RKO (cell line): ENCODE results near the gene CADM4.
"Not testable (repeated sequence)": the region's sequence is repeated elsewhere in the genome, so short reads cannot be mapped to it uniquely, and the experiment has no call there.

Source experiments
- DNase-seq: peaks from one replicate; pipeline ENCODE4 v3.0.0-alpha.2; 2016; ENCODE audit warnings: low spot score

CADM4 gene, protein sequence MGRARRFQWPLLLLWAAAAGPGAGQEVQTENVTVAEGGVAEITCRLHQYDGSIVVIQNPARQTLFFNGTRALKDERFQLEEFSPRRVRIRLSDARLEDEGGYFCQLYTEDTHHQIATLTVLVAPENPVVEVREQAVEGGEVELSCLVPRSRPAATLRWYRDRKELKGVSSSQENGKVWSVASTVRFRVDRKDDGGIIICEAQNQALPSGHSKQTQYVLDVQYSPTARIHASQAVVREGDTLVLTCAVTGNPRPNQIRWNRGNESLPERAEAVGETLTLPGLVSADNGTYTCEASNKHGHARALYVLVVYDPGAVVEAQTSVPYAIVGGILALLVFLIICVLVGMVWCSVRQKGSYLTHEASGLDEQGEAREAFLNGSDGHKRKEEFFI

DNA sequence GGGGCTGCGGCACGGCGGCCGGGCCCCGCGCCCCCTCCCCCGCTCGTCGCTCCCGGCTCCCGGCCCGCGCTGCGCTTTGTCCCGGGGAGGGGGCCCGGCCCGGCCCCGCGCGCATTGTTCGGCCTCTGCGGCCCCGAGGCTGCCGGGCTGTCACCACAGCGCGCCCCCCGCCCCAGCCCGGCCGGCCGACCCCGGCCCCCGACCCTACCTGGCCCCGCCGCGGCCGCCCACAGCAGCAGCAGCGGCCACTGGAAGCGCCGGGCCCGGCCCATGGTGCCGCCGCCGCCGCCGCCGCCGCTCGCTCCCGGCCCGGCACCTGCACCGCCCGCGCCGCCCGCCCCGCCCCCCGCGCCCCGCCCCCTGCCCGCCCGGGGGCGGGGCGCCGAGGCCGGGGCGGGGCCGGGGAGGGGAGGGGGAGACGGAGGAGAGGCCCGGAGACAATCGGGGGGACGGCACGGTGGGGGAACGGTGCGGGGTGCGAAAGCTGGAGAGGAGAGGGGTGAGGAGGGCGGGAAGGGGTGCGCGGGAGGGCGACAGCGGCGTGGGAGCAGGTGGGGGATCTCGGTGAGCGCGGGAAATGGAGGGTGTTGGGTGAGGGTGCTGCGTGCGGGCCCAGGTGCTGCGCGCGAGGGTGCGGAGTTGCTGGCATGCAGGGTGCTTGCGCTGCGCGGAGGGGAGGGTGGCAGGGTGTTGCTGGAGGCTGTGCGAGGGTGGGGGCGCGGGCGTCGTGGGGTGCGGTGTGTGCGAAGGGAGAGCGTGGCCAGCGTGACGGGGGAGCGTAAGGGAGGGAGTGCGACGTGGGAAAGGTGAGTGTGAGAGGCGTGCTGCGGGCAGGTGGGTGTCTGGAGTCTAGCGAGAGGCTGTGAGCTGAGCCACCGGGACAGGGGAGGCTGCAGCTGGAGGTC, at the start of gene CADM4:
Gene CADM4 (minus strand): TSS at position 332 of the 905 bp plus-strand sequence. CDS start 60 bp downstream, at position 272.
- DNase-seq = no peak

DNA sequence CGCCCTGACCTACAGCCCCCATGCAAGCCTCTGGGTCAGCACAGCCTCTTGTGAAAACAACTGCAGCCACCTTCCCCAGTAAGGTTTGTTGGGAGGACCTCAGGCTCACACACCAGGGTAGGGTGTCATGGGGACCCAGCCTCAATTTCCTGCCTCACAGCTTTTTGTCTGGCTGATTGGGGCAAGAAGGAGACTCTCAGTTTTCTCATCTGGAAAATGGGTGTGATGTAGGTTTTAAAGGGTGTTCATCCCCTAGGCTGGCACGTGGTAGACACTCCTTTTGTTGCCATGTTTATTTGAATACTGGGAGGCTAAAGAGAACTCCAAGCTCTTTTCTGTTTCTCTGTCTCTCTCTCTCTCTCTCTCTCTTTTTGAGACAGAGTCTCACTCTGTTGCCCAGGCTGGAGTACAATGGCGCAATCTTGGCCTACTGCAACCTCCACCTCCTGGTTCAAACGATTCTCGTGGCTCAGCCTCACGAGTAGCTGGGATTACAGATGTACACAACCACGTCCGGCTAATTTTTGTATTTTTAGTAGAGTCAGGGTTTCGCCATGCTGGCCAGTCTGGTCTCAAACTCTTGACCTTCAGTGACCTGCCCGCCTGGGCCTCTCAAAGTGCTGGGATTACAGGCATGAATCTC, 48.5 kb upstream of the CADM4 start:
- DNase-seq = no peak

DNA sequence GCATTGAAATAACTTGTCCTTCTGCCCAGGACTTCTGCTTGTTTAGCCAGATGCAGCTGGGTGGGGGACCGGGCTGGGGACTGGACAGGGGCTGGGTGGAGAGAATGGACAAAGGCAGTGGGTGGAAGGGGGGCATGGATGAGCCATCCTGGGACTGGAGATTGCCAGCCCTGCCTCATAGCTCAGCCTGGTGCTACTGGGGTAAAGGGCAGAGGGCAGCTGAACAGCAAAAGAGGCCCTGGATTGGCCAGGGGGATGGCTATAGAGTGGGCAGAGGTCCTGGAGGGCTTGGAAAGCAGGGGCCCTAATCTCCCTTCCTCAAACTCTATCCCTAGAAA, 48.0 kb upstream of the CADM4 start:
- no peak for DNase-seq

DNA sequence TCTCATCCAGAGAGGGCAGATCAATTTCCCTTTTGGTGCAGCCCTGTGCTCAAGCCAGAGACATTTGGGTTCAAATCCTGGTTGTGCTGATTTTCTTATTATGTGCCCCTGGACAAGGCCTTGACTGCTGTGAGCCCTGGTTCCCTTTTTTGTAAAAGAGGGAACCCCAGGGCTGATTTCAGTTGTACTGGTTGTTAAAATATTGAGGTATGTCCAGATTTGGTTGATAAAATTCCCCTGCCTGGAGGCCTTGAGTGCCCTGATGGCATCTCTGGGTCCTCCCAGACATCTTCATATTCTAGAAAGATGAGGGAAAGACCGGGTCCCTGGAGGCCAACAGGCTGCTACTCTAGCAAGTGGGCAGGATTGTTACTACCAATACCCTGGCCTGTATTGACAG, 44.7 kb upstream of the CADM4 start:
- DNase-seq = no peak

DNA sequence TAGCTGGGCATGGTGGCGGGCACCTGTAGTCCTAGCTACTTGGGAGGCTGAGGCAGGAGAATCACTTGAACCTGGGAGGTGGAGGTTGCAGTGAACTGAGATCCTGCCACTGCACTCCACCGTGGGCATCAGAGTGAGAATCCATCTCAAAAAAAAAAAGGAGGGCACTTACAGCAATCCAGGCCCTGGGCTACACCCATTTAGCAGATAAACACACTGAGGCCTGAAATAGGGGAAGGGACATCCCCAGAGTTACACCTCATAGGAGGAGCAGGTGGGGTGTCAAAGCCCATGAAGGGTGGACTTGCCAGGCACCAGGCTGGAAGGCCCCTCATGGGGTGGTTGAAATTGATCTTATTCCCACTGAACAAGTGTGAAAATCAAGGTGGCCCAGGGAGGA, 44.3 kb upstream of the CADM4 start:
- DNase-seq = no peak

DNA sequence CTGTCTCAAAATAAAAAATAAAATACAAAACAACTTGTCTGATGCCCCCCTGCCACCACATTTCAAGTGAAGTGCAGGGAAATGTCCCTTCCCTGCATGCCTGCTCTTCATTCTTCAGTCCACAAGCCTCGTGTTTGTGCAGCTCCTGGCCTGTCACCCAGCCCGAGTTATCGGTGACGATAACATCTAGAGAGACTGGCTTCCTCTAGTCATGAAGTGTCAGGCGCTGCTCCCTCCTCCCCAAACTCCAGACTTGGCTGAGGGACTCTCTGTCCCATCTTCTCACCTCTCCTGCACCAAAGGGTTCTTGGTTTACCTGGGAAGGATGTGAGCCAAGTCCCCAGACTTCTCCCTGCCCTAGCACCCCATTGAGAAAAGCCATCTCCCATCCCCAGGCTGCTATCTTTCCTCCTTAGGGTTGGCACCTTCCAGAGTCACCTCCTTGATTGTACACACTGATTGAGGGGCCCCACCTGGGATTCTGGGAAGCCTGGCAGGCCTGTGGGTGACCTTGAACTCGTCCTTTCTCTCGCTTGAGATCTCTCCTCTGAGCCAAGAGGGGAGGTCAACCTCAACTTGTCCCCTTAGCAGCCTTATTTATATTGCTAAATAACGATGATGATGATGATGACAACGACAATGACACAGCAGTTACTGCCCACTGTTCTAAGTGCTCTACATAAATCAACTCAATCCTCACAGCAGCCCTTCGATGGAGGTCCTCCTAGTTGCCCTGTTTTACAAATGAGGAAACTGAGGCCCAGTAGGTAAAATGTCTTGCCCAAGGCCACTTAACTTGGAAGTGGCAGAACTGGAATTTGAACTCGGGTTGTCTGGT, 43.4 kb upstream of the CADM4 start:
- no peak for DNase-seq

DNA sequence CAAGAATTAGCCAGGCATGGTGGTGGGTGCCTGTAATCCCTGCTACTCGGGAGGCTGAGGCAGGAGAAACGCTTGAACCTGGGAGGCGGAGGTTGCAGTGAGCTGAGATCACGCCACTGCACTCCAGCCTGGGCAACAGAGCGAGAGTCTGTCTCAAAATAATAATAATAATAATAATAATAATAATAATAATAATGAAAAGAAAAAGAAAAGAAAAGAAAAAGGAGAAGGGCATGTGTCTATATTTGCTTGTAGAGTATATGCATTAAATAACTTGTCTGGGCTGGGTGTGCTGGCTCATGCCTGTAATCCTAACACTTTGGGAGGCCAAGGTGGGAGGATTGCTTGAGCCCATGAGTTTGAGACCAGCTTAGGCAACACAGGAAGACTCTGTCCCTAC, 42.6 kb upstream of the CADM4 start:
- DNase-seq = not testable (repeated sequence)

DNA sequence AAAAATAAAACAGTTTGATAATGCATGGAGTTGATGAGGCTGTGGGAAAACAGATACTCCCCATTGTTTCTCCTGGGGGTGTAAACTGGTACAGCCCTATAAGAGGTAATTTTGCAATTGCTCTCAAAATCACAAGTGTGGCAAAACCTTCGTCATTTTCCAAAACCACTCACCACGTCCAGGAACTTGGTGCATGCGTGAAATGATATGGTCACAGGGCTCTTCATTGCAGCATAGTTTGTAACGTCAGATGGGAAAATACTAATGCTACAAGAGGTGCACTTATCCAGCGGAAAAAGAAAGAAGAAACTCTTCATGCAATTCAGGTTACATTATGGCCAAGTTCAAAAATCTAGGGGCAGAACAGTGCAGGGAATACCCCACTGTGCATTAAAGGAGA, 42.2 kb upstream of the CADM4 start:
- no peak for DNase-seq

DNA sequence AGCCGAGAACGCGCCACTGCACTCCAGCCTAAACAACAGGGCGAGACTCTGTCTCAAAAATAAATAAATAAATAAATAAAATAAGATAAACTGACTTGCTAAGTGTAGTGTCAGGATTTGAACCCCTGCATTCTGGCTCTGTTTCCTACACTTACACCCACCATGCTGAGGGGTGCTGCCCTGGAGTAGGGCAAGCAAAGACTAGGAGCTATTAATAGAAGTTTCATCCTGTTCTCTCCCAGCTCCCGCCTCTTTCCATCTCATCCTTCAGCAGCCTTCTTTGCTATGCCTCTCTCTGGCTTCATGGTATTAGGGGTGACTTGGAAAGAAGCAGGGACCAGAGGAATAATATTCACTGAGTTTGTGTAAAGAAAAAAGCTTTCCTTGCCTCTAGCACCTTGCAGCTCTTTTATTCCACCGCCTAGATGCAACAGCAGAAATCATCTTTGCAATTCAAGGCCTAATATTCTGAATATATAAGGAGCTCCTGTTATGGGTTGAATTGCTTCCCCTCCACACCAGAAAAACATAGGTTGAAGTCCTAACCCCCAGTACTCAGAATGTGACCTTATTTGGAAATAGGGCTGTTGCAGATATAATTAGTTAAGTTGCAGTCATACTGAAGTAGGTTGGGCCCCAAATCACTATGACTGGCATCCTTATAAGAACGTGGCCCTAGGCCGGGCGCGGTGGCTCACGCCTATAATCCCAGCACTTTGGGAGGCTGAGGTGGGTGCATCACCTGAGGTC, 39.0 kb upstream of the CADM4 start:
- DNase-seq = no peak

DNA sequence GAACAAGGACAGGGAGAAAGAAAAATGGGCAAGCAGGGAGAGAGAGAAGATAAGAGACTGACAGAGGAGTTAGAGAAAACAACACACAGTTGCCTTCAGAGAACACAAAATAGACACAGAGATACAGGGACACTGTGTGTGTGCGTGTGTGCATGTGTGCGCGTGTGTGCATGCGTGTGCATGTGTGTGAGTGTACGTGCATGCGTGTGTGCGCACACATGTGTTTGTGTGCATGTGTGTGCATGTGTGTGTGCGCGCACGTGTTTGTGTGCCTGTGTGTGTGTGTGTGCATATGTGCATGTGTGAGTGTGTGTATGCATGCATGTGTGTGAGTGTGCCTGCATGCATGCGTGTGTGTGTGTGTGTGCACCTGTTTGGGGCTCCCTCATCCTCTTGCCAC, 36.3 kb upstream of the CADM4 start:
- no peak for DNase-seq

DNA sequence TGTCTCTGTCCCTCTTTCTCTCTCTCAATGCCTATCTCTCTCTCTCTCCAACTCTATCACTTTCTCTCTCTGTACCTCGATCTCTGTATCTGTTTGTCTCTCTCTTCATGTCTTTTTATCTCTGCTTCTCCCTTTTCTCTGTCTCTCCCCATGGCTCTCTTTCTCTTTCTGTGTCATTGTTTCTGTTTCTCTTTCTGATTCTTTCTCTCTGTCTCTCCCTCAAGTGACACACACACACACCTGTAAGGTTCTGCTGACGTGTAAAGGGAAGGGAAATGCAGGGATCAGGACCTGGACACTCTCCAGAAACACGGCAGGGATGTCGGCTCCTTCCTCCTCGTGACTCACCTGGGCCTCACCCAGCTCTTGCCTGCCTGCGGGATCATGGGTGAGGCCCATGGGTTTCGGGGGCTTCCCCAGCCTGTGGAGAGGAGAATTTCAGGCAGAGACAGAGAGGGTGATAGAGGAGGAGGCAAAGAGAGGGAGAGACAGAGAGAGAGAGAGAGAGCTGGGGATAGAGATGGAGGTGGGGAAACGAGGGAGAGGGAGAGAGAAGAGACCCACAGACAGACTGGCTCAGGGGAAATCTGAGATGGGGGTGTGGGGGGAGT, 35.7 kb upstream of the CADM4 start:
- DNase-seq = peak; percentile 41

DNA sequence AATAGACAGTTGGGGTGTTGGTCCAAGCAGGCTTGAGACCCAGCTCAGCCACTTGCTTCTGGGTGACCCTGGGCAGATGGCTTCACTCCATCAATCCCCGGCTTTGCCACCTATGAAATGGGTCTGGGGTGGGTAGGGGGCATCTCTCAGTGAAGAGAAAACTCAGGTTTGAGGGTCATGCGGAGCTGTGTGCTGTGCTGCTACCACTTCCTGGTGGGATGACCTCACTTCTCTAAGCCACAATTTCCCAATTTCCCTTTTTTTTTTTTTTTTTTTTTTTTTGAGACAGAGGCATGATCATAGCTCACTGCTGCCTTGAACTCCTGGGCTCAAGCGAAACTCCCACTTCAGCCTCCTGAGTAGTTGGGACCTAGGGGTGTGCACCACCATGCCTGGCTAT, 34.9 kb upstream of the CADM4 start:
- DNase-seq = peak; percentile 45

DNA sequence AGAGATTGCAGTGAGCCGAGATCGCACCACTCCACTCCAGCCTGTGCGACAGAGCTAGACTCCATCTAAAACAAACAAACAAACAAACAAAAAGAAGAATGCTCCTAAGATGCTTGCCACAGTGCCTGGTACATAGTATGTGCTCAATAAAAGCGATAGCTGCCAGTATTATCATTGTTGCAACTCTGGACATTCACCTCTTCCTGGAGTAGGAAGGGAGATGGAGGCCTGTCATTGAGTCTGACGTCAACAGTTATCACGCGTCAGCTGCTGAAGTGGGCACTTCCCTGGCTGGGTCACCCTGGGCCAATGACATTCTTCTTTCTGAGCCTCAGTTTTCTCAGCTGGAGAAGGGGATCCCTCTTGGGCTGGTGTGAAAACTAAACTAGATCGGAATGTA, 34.5 kb upstream of the CADM4 start:
- DNase-seq = no peak

DNA sequence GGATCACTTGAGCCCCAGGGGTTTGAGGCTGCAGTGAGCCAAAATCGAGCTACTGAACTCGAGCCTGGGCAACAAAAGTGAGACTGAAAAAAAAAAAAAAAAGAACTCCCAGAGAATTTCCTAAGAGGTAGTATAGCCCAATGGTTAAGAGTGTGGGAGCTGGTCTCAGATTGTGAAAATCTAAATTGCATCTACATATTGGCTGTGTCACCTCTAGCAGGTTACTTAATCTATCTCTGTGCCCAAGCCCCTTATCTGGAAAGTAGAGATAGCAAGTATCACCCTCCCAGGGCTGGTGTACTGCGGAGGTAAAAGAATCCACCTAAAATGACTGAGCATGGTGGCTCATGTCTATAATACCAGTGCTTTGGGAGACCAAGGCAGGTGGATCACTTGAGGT, 34.0 kb upstream of the CADM4 start:
- DNase-seq = no peak

DNA sequence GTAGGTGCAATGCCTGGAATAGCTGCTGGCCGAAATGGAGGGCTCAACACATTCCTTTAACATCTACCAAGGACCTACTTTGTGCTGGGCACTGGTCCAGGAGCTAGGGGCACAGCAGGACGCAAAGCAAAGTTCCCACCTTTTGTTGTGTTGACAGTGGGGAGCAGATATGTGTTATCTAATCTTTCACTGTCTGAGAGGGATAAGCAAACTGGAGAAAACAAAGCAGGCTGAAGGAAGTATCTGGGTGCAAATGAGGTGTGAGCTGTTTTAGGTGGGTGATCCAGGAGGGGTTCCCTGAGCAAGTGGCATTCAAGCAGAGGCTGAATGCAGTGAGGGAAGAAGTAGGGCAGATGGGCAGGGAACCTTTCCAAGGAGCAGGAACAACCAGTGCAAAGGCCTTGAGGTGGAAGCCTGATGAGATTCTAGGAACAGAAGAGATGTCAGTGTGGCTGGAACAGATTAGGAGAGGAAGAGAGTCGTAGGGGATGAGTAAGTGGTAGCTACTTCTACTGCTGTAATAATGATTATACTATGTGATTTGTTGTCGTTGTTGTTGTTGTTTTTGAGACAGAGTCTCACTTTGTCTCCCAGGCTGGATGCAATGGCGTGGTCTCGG, 32.5 kb upstream of the CADM4 start:
- DNase-seq = no peak

DNA sequence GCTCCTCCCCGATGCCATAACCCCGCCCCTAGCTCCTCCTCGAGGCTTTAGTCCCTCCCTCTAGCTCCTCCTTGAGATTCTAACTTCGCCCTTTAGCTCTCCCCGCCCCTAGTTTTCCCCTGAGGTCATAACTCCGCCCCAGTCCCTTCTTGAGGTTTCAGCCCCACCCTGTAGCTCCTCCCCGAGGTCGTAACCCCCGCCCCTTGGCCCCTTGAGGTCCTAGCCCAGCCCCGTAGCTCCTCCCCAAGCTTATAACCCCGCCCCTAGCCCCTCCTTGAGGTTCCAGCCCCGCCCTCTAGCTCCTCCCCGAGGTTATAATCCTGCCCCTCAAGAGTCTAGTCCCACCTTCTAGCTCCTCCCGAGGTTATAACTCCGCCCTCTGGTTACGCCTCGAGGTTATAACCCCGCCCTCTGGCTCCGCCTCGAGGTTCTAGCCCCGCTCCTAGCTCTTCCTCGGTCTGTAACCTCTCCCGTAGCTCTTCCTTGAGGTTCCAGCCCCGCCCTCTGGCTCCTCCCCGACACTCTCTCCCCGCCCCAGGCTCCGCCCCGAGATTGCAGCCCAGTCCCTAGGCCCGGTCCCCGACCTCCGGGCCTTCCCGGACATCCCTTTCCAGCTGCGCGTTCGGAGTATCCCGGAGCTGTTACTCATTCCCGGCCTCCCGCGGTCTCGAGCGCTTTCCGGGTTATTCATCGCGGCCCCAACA, 28.9 kb upstream of the CADM4 start:
- DNase-seq = peak; percentile 98

DNA sequence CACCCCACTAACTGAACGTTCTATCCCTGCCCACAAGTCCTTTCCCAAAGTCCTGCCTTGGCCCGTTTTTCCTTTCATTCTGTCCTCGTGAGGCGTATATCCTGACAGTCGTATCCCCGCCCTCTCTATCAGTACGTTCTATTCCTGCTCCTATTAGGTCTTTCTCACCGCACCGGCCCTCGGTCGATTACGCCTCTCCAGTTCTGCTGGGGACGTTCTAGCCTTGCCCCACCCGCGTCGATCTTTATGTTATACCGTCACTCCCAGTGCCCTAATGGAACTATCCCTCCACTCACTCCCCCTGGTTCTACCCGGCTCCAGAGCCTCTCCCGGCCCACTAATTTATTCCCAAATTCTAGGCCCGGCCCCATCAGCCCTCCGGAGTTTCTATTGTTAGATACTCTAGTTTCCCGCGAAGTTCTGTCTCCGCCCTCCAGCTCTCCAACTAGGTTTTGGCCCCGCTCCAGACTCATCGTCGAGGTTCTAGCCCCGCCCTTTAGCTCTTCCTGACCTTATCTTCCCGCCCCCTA, 28.3 kb upstream of the CADM4 start:
- no peak for DNase-seq

DNA sequence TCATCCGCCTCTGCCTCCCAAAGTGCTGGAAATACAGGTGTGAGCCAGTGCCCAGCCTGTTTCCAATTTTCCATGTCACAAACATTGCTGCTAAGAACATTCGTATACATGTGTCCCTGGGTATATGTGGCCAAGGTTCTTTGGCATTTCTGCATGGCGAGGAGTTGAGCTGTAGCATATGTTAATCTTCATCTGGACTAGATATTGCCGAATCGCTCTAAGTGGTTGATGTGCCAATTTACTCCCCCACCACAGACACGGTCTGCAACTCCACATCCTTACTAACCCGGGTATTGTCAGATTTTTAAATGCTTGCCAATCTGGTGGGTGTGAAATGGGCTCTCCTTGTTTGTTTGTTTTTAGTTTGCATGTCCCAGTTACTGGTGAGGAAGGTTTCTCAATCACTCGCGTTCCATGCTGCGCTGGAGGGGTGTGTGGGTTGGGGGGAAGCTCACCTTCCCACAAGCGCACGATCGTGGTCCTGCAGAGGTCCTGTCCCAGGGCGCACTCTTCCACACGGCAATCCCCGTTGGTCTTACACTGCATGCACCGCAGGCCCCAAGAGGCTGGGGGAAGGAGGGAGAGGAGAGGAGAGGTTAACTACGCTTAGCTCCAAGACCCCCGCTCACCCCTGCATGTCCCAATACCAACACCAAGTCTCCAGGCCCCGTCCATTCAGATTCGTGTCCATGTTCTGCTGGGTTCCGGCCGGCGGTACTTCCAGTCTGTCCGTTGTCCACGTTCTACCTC, 27.7 kb upstream of the CADM4 start:
- no peak for DNase-seq

DNA sequence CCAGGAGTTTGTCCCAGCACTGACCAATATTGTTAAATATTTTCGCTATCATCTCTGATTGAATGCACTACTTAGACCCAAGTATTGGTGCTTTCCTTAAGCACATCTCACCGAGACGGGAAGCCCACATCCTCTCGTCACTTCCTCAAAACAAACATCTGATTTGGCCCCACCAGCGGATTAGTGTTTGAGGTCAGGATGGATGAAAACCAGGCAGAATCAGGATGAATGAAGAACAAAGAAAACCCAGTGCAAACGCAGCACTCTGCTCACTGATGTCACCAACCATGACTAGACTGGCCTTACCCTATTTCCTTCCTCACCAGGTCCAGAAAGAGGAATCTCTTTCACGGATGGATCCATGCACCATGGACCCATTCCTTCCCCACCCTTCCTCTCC, 24.4 kb upstream of the CADM4 start:
- no peak for DNase-seq
